ENCODE results near the gene SPATA21.
"Not testable (repeated sequence)": the region's sequence is repeated elsewhere in the genome, so short reads cannot be mapped to it uniquely, and the experiment has no call there.

SPATA21 gene, protein sequence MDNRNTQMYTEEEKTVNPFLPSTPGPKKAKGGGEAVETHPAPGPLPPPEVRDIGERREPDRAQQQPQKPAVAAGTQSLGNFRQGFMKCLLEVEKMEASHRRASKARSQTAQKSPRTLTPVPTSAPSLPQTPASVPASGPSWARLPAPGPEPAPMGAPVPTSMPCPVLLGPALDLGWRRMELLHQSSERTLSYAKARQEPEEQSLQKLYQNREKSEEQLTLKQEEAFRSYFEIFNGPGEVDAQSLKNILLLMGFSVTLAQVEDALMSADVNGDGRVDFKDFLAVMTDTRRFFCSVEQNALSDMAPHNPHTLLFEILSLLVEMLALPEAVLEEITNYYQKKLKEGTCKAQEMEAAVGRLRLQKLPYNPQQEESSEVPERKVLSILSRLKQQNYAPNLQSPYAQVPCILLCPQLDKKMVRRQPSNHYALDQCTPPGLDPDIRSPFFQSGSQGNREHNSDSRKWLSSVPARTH

DNA sequence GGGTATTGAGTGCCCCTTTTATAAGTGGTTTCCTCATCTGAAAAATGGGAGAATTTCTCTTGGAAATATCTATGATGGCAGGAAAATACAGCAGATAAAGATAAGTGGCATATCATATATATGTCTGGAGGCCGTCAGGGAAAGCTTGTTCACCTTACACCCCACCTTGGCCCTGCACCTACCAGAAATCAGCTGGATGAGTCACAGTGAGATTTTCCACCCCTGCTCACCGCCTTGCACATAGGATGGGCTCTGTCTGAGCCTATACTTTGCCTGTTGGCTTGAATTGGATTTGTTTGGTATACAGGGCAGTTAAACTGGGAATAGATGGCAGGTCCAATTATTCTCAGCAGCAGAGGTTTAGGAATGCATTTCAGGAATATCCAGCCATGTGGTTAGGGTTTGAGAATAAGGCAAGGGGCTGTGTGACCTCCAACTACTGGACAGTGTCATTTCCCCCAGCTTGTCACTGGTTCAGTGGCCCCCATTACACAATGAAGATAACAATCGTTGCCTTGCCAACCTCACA lies at the start of gene SPATA21:
Gene SPATA21 (minus strand): TSS at position 479 of the 529 bp plus-strand sequence. CDS start 6,053 bp downstream, outside the sequence.
- DNase-seq (ENCODE audit: low spot score), result no peak

DNA sequence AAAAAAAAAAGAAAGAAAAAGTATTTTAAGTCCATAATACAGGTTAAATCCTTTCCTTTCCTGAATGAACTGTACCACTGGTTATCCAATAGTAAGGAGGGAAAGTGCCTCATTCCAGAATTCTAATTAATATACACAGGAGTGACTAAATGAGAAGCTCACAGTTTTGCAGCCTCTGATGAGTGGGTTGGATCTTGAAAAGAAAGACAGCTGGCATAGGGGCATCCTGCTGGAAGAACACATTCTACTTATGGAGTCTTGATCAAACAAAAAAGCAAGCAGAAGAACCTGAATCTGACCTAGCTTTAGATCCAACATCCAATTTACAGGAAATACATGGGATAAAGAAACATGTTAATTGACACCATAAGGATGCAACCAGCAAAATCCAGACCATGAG lies 49.8 kb upstream of the SPATA21 start:
- DNase-seq (ENCODE audit: low spot score), result not testable (repeated sequence)

DNA sequence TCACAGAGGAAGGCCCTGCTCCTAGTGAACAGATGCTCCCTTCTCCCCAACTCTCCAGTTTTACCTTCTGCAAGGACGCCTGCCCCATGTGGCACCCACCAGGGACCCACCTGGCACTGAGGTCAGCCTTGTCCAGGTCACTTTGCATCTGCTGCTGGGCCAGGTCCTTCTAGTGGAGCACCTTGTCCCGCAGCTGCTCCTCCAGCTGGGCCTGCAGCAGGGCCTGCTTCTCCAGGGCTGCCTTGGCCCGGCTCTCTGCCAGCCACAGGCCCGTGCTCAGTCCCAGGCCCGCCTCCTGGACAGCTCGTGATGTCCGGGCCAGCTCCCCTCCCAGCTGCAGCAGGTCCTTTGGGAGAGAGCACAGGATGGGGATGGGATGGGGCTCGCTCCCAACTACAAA lies 49.1 kb upstream of the SPATA21 start:
- not testable (repeated sequence) for DNase-seq (ENCODE audit: low spot score)

DNA sequence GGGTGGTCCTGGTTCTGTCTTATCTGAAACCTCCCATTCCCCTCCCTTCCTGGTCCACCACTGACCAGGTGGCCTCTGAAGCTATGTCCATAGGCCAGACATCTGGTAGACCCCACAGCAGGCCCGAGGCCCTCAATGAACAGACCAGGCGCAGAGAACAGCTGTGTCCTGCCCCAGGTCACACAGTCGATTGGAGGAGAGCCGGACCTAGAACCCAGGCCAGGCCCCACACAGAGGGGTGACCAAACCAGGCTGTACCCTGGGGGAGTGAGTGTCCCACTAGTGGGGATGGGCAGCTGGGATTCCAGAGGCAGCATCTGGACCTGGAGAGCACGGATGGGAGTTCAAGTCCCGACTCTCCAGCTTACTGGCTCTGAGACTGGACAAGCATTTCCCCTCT lies 47.7 kb upstream of the SPATA21 start:
- DNase-seq (ENCODE audit: low spot score), result no peak

DNA sequence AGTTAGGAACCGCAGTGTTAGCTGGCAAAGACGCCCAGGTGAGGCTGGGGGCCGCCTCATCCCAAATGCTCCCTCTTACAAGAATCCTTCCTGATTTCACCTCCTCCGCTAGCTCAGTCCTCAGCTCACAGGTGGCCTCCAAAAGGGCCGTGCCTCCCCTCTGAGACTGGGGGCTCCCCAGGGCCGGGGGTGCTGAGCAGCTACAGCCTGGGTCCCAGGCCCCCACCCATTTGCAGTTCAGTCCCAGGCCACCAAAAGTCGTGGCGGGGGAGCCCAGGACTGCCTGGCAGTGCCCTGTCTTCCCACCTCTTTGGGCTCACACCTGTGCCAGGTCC lies 47.2 kb upstream of the SPATA21 start:
- DNase-seq (ENCODE audit: low spot score), result no peak

DNA sequence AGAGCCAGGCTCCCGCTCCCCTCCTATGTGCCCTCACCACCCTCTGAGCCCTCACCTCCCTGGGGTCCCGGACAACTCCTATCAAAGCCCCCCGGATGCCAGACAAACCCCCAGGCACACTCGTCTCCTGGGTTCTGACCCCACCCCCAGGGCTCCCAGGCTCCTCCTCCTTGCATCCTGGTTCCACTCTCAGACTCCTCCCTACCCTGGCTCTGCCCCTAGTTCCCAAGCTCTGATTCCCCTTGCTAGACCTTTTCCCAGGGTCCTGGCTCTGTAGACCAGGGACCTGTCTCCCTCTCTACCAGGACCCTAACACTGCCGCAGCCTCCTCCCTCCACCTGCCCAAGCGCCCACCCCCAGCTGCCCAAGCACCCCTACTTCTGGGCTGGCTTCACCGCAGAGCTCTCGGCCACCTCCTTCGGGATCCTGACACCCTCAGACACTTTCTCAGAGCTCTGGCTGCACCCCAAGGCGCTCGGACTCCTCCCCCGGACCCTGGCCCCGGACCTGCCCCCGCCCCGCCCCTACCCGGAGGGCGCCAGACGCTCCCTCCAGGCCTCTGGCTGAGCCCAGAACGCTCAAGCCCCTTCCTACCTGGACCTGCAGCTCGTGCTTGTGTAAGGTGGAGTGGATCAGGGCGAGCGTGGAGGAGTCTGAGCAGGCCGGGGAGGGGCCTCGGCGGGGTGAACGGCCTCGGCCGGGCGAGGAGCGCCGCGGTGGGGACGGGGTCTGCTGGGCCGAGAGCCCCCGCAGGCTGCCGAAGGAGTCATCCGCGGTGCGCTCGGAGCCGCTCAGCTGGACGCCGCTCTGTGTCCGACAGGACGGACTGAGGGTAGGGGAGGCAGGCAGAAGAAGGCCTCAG lies 46.6 kb upstream of the SPATA21 start:
- not testable (repeated sequence) for DNase-seq (ENCODE audit: low spot score)

DNA sequence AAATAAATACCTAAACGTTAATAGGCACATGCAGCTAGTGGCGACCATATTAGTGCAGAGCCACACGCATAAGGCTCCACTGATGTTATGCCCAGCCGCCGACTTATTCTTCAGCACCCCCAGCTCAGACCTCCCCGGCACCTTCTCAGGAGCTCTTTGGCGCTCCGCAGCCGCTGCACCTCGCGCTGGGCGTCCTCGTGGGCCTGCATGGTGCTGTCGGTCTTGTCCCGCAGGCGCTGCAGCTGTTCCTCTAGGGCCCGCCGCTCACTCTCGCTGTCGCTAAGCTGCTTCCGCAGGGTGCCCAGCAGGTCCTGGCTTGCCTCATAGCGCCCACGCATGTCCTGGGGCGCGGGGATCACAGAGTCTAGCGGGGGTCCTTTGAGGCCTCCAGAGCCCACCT lies 45.9 kb upstream of the SPATA21 start:
- DNase-seq (ENCODE audit: low spot score), result not testable (repeated sequence)

DNA sequence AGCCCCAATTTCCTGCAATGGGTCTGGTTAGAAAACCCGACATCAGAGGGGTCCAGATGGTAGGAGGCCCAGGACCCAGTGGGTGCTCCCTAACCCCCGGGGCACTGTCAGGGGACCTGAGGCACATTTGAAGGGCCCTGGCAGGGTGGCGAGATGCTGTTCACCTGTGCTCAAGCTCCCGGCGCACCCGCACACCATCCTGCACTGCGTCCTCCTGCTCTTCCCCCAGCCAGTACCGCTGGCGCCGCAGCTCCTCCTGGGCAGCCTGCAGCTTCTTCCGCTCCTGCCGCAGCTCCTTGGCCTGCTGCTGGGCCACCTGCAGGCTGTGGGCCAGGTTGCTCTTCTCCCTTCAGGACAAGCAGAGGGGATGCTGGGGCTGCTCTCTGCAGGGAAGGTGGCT lies 40.9 kb upstream of the SPATA21 start:
- DNase-seq (ENCODE audit: low spot score), result no peak

DNA sequence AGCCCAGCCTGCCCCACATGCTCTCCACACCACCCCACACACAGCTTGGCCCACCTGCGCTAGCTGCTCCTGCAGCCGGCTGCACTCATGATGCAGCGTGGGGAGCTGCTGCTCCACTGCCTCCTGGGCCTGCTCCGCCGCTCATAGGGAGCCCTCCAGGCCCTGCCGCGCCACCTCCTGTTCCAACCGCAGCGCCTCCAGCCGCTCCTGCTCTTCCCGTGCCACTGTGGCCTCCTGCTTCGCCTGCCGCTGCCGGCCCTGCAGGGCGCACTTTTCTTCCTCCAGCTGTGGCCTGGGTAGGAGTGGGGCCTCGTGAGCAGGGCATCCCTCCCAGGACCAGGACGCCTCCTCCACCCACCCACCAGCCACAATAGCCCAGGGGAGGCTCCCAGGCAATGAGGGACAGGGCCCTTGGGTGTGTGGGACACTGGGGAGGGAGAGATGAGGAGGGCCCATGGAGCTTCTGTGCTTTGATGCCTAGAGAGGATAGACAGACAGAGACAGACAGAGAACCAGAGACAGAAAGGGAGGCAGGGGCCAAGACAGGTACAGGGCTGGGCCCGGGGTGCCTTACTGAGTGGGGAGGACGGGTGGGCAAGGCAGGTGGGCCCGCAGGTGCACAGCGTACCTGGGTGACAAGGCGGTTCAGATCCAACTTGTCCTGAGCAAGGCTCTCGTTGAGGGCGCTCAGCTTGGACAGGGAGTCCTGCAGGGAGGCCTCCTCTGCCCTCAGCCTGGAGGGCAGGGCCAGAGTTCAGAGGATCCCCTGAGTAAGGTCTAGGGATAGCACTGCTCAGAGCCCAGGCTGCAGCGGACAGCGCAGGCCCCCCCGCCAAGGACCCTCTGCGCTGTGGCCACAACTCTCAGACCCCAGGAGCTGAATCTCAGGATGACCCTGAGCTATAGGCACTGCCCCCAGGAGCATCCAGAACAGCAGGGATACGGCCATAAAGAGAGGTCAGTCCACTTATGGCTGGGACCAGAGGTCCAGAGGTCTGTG lies 38.8 kb upstream of the SPATA21 start:
- DNase-seq (ENCODE audit: low spot score), result not testable (repeated sequence)

DNA sequence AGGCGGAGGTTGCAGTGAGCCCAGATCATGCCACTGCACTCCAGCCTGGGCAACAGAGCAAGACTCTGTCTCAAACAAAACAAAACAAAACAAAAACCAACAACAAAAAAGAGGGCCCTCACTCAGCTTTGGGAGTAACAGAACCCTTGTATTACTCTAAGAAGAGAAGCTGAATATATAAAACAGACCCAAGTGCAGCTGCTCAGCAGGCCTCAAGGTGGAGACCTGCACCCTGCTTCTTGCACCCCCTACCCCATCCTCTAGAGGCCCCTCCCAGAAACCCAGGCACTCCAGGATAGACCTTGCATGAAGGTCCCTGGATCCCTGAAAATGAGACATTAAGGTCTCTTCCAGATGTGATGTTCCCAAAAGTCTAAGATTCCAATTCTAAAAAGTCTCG lies 37.7 kb upstream of the SPATA21 start:
- DNase-seq (ENCODE audit: low spot score), result not testable (repeated sequence)

DNA sequence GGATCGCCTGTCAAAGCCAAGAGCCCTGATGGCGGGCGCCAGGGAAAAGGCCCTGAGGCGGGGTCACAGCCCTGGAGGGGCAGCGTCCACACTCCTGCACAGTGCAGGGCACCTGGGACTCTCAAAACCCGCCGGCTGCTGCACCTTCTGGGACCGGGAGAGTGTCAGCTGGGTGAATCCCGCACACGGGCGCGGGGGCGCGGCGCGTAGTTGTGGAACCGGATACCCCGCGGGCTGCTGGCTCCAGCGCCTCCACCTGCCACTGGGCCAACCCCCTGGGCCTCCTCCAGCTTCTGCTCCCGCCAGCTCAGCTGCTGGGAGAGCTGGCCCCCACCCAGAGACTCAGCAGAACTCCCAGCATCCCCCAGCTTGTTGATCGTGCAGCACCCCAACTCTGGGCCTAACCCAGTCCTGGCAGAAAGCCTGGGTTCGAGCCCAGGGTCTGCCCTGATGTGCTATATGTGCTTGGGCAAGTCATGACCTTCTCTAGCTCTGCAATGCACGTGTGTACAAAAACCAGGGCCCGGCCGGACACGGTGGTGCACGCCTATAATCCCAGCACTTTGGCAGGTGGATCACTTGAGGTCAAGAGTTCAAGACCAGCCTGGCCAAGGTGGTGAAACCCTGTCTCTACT lies 37.1 kb upstream of the SPATA21 start:
- no peak for DNase-seq (ENCODE audit: low spot score)

DNA sequence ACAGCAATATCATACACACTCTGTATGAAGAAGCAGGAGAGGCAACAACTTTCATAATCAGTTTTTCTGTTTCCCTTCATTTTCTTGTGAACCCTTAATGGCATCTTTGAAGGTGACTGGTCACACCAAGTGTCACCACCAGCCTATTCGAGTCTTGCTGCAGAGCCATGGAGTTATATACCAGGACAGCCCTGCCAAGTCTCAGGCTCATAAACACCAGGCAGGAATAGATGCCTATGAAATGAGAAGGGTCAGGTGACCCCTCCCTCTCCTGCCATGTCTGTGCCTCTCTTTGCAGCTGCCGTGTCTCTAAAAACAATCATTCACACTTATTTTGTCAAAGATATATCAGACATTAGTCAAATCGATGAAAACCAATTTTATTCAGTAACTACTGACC lies 31.3 kb upstream of the SPATA21 start:
- no peak for DNase-seq (ENCODE audit: low spot score)

DNA sequence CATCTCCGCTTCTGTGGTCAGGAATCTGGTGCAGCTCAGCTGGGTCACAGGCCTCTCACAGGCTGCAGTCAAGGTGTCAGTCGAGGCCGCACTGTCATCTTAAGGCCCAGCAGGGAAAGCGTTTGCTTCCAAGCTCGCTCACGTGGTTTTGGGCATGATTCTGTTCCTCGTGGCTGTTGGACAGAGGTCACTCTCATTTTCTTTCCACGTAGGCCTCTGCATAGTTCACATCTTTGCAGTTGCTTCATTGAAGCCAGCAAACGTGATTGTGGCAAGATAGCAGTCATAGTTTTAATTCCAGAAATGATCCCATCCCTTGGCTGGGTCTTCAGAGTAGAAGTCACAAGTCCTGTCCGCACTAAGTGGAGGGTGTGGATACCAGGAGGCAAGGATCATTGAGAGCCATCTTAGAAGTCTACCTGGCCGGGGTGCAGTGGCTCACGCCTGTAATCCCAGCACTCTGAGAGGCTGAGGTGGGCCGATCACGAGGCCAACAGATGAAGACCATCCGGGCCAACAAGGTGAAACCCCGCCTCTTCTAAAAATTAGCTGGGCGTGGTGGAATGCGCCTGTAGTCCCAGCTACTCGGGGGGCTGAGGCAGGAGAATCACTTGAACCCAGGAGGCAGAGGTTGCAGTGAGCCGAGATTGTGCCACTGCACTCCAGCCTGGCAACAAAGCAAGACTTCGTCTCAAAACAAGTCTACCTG lies 27.8 kb upstream of the SPATA21 start:
- no peak for DNase-seq (ENCODE audit: low spot score)

DNA sequence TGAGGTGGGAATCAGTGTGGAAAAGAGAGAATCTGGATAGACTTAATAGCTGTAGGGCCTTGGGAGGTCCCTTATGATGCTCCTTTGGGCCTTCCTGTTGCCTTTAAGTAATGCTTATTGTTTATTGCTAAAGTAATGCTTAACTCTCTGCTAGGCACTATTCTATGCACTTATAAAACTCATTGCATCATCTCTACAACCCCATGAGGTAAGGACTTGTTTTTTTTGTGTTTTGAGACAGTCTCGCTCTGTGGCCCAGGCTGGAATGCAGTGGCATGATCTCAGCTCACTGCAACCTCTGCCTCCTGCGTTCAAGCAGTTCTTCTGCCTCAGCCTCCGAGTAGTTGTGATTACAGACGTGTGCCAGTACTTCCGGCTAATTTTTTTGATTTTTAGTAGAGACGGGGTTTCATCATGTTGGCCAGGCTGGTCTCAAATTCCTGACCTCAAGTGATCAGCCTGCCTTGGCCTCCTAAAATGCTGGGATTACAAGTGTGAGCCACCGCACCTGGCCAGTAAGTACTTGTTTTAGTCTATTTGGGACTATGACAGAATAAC lies 25.6 kb upstream of the SPATA21 start:
- DNase-seq (ENCODE audit: low spot score), result no peak

DNA sequence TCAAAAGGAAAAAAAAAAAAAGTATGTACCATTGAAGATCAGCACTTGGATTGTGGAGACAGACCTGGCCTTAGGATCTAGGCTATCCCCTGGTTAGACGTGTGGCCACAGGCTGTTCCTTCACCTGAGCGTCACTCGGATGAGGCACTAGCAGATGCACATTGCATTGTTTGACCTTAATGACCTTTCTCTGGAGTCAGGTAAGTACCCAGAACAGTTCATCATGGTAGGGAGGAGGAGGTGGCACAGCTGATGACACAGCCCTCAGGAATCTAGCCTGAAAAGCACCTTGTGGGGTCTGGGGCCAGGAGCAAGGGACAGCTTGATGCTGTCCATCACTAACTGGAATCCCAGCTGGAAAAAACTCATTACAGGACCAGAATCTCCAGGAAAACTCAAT lies 24.5 kb upstream of the SPATA21 start:
- DNase-seq (ENCODE audit: low spot score), result no peak

DNA sequence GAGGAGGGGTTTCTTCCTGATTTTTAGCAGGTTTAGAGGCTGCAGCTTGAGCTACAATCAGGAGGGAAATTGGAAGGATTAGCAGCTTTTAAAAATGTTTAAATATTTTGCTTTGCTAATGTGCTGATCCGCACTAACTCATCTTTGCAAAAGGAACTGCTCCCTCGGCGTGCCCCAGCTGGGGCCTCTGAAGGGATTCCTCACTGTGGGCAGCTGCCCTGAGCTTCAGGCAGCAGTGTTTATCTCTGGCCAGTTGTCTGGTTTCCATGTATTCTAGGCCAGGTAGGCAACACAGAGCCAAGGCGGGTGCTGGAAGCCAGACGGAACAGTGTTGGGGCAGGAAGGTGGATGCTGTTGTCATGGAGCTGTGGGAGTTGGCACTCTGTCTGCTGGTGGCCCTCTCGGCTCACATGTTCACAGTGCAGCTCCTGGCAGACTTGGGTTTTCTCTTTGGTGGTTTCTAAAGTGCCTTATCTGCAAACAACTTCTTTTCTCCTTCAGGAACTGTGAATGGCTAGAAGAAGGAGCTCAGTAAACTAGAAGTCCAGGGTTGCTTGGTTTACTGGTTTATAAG lies 22.2 kb upstream of the SPATA21 start:
- DNase-seq (ENCODE audit: low spot score), result no peak

DNA sequence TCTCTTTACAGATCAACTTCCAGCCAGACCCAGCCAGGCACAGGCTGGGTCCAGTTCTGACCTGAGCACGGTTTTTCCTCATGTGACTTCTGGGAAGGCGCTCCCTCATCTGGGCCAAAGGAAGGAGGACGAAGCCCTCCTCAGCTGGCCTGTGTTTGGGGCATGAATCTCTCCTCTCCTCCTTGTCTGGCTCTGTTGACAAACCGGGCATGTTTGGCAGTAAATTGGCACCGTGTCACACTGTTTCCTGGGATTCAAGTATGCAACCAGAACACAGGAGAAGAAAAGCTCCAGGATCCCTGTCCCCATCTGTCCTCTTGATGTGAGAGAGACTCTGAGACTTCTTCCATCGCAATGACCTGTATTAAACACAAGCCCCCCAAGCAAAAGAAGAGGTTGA lies 21.6 kb upstream of the SPATA21 start:
- no peak for DNase-seq (ENCODE audit: low spot score)

DNA sequence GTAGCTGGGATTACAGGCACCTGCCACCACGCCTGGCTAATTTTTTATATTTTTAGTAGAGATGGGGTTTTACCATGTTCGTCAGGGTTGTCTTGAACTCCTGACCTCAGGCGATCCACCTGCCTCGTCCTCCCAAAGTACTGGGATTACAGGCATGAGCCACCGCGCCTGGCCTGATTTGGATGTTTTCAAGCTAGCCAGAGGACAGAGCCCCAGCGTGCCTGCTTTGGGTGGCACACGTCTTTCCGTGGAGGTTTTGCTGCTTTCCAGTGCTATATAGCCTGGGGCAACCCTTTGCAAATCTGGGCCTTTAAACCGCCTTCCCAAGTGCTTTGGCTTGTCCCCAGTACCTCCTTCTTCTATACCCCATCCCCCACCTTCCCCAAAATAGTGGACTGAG lies 18.9 kb upstream of the SPATA21 start:
- DNase-seq (ENCODE audit: low spot score), result not testable (repeated sequence)

DNA sequence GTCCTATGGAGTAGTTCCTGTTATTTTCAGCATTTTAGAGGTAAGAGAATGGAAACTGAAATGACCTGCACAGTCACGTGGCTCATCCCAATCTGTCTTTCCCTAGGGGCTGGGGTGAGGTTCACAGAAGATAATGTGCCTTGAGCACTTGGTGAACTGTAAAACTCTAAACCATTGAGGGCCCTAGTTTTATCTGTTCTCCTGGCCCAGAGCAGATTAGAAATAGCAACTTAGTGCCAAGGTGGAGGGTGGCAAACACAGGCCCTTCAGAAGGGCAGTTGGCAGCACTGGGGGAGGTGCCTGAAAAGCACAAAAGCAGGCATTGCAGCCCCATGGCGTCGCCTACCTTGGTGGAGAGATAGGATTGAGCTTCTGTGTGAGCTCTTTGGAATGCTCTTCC lies 17.7 kb upstream of the SPATA21 start:
- not testable (repeated sequence) for DNase-seq (ENCODE audit: low spot score)
